ENCODE measurements around the gene PGBD4. TPM values are rescaled to one million over a fixed set of nuclear protein-coding genes. Genes with fewer than 3 reads are reported as not detected.

PGBD4 gene
- total RNA-seq, 4 donors from 2014 or later: 1.4 to 4.1 (median 1.6) TPM

- no peaks in the 10 kb centered on the region for H3K36me3 ChIP-seq
- intact Hi-C loops (cut with DNase I; ENCODE audit: low total_unique reads): loop anchor here (10.0 kb wide), 1 partner anchor 112 kb away; the partner anchor contains the start of gene KATNBL1
- H3K27me3 ChIP-seq: no peaks in the 10 kb centered on the region
- peak overlapping the region; percentile 88 to 93 for H3K4me3 ChIP-seq
- H3K27ac ChIP-seq: peak overlapping the region; percentile 85
- H3K9me3 ChIP-seq: no peaks in the 10 kb centered on the region
- TF ChIP-seq POLR2A (IDR thresholded peaks at IDR 0.05) (no peak), CTCF (IDR thresholded peaks at IDR 0.05) (no peak)
- peaks cover 0 to 6% of the 10 kb centered on the region in 2 donors for H3K4me1 ChIP-seq
- DNase-seq: no peak
These were observed 467 bp downstream of the PGBD4 start for GRCh38 chr15:34102175-34102925.

DNA sequence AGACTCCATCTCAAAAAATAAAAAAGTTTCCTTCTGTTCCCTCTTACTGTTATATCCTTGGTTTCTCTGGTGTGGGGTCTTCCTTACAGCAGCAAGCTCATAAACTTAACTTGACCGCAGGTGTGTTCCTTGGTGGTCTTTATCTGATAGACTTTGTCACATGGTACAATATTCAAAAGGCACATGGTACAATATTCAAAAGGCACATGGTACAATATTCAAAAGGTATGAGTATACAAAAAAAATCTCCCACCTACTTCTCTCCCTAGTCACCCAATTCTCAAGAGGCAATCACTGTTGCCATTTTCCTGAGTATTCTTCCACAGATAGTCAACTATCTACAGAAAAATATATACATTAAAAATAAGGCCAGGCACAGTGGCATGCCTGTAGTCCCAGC, 4.5 kb downstream of the PGBD4 start:
- TF ChIP-seq POLR2A (IDR thresholded peaks at IDR 0.05): no peak
- no peak for TF ChIP-seq CTCF (IDR thresholded peaks at IDR 0.05)
- H3K4me3 ChIP-seq: no peak overlapping the region
- intact Hi-C loops (cut with DNase I; ENCODE audit: low total_unique reads): loop anchor here (10.0 kb wide), 1 partner anchor 108 kb away; the partner anchor contains the start of gene KATNBL1

GRCh38 chr15:34107315-34107714, 5.4 kb downstream of the PGBD4 start:
- intact Hi-C loops (cut with DNase I; ENCODE audit: low total_unique reads): loop anchor here (10.0 kb wide), 1 partner anchor 107 kb away; the partner anchor contains the start of gene KATNBL1
- DNase-seq: no peak

More for the DNA sequence above, 4.5 kb downstream of the PGBD4 start:
- no peaks in the 10 kb centered on the region for H3K27me3 ChIP-seq
- H3K4me1 ChIP-seq: peaks cover 0 to 6% of the 10 kb centered on the region in 2 donors
- H3K9me3 ChIP-seq: no peaks in the 10 kb centered on the region
- DNase-seq: no peak
- no peak overlapping the region for H3K27ac ChIP-seq
- H3K36me3 ChIP-seq: no peaks in the 10 kb centered on the region

DNA sequence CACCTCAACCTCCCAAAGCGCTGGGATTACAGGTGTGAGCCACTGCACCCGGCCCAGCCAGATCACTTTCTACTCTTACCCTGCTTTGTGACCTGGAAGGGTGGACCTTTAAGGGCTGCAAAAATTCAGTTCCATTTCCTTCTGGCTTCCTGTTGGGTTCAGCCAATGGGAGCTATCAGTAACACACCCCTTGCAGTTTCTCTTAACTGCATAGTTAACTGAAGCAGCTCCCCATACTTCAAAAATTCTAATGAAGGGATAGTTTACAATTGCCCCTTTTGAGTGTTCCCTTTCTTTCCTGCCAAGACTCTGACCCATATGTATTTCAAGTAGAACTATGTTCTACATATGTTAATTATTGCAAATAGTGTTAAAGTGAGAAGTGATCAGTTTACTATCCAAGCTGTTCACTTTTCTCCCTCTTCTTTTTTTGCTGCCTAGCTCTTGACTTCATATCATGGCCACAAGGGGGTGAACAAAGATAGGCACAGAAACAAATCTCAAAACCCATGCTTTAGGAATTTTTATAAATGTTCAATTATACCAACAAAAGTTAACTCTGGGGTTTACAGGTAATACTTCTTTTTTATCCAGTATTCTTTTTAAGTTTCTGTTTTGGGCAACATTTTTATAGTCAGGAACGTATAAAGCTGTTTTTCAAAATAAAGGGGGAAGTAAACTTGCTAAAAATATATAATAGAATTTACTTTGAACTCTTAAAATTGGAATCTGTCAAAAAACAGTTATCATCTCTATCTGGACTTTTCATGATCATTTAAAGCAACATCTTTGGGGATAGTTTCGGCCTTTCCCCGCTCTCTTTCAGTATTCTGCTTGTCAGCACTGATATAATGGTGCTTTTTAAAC, 8.1 kb downstream of the PGBD4 start:
- TF ChIP-seq POLR2A (IDR thresholded peaks at IDR 0.05) (no peak), CTCF (IDR thresholded peaks at IDR 0.05) (peak in 2 of 4 experiments; percentile 7)
- Histone ChIP-seq H3K4me1 (no peaks in the 10 kb centered on the region), H3K9me3 (no peaks in the 10 kb centered on the region), H3K27me3 (no peaks in the 10 kb centered on the region), H3K4me3 (no peak overlapping the region), H3K36me3 (no peaks in the 10 kb centered on the region), H3K27ac (no peak overlapping the region)
- DNase-seq: no peak
- intact Hi-C loops (cut with DNase I; ENCODE audit: low total_unique reads): loop anchor here (10.0 kb wide), 1 partner anchor 105 kb away; the partner anchor contains the start of gene KATNBL1

More at GRCh38 chr15:34107315-34107714, 5.4 kb downstream of the PGBD4 start:
- peaks cover 0 to 6% of the 10 kb centered on the region in 2 donors for H3K4me1 ChIP-seq
- TF ChIP-seq POLR2A (IDR thresholded peaks at IDR 0.05): no peak
- no peak for TF ChIP-seq CTCF (IDR thresholded peaks at IDR 0.05)
- H3K9me3 ChIP-seq: no peaks in the 10 kb centered on the region
- no peak overlapping the region for H3K27ac ChIP-seq
- H3K27me3 ChIP-seq: no peaks in the 10 kb centered on the region
- H3K4me3 ChIP-seq: no peak overlapping the region
- no peaks in the 10 kb centered on the region for H3K36me3 ChIP-seq

Data from uterus (tissue), 4 donors.